Activated naive CD4-positive, alpha-beta T cell treated with anti-CD3 and anti-CD28 coated beads, Interleukin-2, amount 50 U/mL, for 16 hours (primary cell): Measurements from ENCODE around the gene FRAS1.
"Not testable (repeated sequence)": the region's sequence is repeated elsewhere in the genome, so short reads cannot be mapped to it uniquely, and the experiment has no call there.

ENCODE experiments used
- DNase-seq: peaks from one replicate; pipeline ENCODE4 v3.0.0-alpha.2; 2020

The FRAS1 gene

DNA sequence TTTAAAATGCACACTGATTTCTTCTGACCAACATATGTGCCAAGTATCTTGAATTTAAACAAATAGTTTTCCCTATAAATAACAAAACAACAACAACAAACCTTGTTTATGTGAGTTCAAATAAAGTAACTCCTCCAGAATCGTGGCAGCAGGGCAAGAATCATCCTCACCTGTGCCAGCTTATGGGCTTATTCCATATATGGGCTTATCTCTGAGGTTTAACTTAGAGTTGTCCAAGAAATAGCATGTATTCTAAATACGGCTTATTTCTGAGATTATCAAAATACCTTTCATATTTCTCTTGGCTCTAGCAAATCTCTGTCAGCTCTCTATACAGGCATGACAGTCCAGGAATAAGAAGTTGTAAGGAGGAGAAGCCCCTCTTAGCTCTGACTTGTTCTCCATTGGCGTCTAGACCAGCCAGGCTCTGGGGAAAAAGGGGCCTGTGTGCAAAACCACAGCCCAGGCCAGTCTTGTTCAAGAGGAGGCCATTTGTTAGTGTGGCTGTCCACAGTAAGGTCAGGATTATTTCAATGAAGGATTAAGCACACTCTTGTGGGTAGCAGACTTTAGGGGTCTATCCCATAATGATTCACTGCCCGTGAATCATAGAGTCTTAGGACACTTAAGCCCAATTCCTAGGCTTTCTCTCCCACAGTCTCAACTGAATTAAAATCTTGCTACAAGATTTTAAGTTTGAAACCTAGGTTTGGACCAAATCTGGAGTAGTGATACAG, 63.2 kb downstream of the FRAS1 start:
- DNase-seq: no peak

DNA sequence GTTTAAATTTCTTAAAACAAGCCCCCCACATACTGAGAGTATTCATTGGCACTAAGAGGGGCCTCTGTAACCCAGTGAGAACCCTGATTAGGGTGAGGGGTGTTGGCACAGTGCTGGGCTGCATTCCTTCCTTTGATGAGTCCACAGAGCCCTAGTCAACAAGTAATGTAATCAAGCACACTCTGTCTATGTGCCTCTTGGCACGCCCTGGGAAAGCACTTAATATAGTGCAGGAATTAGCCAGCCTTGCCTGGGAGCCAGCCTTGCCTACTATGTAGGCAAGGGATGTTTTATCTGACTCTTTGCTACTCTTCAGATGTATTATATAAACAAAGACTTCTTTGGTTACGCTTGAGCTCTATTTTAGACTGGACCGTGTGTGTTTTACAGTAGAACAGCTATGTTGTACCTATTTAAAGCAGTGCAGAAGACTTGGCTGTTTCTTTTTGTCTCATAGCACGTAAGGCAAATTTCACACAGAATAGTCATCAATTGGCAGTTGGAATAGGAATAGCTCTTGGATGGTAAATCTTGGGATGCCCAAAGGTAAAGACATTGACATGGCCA, 64.3 kb downstream of the FRAS1 start:
- no peak for DNase-seq

DNA sequence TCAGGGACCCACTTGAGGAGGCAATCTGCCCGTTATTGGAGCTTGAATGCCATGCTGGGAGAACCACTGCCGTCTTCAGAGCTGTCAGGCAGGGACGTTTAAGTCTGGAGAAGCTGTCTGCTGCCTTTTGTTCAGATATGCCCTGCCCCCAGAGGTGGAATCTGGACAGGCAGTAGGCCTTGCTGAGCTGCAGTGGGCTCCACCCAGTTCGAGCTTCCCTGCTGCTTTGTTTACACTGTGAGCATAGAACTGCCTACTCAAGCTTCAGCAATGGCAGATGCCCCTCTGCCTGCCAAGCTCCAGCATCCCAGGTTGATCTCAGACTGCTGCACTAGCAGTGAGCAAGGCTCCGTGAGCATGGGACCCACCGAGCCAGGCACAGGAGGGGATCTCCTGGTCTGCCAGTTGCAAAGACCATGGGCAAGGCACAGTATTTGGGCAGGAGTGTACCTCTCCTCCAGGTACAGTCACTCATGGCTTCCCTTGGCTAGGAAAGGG, 68.8 kb downstream of the FRAS1 start:
- not testable (repeated sequence) for DNase-seq

DNA sequence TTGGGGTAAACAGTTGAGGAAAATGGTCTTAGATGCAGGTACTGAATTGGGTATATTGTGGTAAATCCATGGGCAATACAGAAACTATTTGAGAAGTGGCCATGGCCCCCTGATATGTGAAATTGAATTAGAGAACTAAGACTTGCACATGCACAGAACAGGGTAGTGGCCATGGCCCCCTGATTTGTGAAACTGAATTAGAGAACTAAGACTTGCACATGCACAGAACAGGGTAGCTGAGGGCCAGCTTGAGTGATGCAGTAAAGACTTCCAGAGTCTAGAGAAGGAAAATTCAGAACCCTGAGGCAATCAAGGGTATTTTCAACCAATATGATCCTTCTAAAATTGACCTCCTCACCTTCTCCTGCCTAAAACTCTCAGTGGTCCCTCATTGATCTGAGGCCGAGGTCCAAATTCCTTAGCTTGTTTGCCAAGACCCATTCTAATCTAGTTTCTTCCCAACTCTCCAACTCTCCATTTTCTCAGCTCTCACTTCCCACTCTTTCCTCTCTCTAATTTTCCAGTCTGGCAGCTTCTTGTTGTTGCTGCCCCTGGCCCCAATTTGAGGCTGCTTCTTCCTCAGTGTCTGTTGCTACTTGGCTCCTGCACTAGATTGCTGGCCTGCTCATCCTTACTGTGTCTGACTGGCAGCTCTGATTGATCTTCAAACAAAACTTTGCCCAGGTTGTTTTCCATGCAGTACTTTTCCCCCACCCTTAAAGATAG, 72.4 kb downstream of the FRAS1 start:
- no peak for DNase-seq

DNA sequence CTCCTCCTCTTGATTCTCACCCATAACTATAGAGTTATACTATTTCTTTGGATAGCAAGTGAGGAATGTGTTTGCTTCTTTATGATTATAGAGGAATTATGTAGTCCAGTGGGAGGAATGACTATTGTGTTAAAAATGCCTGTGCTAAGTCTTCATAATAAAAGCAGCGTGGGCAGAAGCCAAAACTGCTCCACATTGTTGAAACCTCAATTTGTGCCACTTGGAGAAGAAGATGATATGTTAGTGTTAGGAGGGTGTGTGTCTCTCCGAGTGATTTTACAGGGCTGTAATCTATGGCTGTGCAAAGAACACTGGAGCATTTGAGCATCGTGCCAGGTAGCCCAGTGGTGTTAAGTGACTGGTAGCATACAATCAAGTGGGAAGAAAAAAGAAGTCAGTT, 74.3 kb downstream of the FRAS1 start:
- DNase-seq: no peak

DNA sequence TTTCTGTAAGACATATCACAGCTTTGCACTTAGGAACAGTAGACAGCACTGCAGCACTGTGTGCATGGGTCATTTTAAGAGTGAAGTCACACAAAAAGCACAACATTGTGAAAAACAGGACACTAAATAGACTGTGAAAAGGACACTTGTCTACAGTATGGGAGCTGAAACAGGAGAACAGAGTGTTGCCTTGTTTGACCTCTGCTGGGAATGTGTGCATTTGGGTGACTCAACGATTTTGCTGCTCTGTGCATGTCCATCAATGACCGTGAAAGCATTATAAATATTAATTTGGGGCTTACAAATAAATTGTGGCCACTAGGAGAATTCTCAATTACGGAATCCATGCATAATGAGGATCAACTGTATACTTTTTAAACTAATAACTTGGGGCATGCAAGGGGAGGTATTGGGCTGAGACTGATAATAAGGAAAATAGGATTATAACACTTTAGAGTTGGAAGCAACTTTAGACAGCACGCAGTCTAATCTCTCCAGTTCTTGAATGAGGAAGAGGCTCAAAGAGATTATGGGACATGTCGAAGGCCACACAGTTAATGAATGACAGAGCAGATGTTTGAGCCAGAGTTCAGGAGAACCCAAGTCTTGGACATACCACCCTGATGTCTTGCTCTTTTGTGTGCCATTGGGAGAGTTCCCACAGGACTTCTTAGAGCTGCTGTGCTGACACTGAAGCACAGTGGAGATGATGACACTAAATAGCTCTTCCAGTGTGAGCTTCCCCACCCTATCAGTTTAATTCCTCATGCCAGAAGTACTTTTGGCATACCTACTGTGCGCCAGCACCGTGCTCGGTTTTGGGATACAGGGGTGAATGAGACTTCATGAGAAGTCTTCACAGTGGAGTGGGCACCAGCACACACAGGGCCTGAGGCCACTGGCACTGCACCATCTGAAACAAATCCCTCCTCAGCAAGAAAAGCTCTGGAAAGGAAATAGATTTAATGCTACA, 79.3 kb downstream of the FRAS1 start:
- no peak for DNase-seq

DNA sequence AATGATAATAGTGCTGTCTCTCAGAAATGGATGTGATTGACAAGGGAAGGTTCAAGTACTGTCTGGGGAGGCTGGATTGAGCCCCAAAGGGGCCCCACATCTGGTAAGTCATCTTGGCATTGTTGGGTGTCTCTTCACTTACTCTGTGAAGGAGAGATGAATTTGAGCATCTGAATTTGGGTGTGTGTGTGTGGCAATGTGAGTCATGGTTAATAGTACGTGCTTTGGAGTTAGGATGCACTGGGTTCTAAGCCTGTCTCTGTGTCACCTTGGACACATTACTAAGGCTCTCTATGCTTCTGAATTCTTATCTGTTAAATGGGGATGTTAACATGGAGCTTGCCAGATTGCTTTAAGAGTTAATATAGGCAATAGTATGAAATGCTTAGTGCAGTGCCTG, 80.4 kb downstream of the FRAS1 start:
- DNase-seq: no peak

DNA sequence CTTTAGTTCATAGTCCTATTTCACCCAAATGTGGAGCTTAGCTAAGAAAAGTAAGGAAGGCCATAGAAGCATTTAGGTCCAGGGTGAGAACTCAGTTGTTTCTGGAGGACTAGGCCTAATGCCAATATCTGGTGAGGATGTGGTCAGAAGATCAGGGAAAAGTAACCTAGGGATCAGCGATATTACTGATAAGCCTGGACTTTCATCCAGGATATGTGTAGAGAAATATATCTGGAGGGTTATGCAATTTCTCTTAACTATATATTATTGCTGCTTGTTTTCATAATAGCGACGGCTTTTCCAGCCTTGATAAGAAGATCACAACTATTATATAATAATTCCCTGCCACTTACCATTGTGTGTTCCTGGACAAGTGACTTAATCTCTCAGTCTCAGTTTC, 81.1 kb downstream of the FRAS1 start:
- DNase-seq: no peak

DNA sequence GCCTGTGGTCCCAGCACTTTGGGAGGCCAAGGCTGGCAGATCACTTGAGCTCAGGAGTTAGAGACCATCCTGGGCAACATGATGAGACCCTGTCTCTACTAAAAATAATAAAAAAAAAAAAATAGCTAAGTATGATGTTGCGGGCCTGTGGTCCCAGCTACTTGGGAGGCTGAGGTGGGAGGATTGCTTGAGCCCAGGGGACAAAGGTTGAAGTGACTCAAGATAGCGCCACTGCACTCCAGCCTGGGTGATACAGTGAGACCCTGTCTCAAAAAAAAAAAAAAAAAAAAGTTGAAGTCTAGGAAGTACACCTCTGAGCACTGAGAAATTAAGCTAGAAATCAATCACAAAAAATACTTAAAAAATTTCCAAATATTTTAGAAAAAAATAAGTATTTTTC, 86.5 kb downstream of the FRAS1 start:
- no peak for DNase-seq

DNA sequence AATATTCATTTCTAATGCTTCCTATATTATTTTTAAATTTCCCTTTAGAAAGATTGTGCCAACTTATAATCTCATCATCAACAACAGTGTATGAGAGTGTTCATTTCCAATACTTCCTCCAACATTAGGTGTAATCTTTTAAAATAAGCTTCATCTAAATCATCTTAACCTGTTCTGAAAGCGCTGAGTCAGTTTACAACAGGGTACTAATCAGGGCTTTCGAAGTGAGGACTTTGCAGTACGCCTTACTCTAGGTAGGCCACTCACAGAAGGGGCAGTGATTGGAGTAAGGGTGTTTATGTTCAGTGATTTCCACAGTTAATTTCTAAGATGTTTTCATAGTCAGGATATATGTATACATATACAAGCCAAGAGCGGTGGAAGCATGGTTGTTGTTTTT, 87.9 kb downstream of the FRAS1 start:
- no peak for DNase-seq

DNA sequence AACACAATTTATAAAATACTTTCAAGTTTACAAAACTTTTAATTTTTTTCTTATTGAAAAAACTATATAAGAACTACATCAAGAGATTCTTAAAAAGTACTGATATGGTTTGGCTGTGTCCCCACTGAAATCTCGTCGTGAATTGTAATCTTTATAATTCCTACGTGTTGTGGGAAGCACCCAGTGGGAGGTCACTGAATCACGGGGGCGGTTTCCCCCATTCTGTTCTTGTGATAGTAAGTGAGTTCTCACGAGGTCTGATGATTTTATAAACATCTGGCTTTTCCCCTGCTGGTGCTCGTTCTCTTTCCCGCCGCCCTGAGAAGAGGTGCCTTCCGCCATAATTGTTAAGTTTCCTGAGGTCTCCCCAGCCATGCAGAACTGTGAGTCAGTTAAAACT, 88.5 kb downstream of the FRAS1 start:
- DNase-seq: no peak

DNA sequence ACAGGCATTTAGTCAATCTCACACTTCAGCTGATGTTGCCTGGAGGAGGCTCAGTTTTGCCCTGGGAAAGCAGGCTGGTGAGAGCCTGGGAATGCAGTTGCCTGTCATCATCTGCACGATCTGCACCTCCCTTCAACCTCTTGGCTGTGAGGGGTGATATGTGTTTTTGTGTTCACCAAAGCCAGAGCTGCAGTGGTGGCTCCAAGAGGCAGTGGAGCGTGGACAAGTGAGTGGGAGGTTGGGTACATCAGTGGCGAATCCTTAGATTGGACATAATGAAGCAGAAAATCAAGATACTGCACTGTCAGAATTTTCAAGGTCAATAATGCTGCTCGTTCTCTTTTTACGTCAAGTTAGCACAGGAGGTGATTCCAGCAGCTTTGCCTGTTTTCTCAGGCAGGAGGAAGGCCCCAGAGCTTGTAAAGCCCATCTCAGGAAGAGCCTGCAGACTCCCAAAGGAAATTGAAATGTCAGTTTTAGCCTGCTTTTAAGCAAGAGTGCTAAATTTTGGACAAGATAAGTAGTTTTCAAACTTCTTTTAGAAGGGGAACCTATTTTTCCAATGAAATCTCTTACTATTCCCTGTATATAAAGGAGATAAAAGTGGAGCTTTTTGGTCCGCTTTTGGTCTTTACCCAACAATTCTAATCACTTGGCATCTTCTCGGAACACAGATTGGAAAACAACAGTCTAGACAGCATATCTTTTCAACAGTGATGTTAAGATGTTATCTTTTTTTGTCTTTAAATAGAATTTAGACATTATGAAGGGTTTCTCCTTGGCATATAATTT, 92.8 kb downstream of the FRAS1 start:
- DNase-seq: no peak

DNA sequence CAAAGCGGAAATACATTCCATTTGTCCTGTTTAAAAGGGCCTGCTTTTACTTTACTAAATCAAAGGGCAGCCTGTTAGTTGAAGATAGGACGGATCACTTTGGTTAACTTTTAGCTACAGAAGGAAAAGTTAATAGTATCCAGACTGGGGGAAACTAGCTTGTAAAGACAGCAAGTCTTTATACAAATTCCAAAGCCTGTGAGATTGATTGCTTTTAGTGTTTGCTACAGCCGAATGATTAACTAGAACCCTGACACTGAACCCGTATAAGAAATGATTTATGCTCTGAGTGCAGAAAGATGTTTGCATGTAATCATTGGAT, 93.4 kb downstream of the FRAS1 start:
- no peak for DNase-seq

DNA sequence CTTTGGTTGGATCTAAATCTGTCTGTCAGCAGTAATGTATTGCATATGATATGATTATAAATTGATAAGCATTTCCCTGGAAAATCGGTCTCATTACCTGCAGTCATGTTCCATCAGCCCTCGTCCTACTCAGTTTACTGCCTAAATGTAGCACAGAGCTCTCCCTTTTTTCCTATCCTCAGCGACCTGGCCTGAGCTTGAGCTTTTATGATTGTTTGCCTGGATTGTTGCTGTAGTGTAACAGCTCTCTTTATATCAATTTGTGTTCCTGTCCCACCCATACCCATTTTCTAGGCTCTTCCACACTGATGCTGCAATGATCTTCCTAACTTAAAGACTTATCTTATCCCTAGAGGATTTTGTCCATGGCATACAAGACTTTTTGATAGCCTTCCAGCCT, 95.7 kb downstream of the FRAS1 start:
- no peak for DNase-seq

DNA sequence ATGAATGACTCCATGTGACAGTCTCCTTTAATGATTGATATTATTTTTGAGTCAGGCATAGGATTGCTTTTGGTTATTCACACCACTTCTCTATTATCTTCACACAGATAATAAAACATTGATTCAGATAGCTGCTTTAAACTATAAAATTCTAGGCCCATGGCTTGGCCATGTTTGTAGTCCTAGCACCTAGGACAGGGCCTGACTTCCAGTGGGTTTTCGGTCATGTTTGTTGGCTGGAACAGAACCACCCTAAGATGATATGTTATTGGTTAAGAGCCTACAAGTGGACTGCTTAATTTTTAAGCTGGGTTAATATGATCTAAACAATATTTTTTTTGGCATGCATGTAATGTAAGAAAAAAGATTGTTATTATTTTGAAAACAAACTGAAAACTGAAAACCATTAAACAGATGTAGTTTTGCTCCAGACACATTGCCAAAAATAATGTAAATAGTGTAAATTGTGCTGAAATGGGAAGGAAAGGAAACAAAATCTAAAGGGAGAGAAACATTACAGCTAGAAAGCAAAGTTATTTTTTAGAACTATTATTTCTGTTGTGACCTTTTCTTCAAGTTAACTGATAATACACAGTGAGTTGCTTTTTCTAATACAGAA, 98.0 kb downstream of the FRAS1 start:
- DNase-seq: no peak

DNA sequence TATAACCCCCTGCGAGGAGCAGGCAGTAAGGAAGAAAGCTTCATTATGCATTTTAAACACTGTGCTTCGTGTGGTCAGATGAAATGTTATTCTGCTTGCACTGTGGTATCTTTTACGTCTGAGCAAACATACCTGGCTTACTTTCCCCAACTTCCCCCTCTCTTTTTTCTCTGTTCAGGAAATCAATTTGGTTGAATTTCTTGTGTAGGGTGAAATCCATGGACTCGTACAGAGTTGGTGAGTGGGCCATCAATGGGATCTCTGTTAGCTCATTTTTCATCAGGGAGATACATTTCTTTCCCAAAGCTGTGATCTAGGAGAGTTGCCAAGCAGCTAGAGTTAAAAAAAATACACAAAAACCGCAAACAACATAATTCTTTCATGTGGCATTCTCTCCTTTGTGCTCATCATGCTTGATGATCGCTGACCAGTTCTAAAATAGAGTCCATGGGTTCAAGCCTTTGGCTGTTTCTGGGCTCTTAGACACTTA, 98.5 kb downstream of the FRAS1 start:
- no peak for DNase-seq

DNA sequence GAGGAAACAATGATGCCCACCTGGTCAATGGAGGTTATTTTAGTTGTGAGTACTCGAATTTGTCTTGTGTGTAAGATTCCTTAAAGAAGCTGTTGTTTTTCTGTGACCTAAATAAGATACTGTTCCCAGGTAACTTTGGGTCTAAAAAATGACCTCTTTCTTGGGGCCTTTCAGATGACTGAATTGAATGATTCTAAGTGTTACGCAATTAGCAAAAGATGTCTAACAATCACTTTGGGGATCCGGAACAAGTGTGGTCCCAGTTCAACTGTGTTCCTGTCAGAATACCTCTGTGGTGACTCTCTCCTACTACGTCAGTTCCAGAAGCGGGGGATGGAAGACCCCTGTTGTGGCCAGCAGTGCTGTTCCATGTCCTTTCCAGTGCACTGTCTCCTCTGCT, 99.4 kb downstream of the FRAS1 start:
- DNase-seq: no peak

DNA sequence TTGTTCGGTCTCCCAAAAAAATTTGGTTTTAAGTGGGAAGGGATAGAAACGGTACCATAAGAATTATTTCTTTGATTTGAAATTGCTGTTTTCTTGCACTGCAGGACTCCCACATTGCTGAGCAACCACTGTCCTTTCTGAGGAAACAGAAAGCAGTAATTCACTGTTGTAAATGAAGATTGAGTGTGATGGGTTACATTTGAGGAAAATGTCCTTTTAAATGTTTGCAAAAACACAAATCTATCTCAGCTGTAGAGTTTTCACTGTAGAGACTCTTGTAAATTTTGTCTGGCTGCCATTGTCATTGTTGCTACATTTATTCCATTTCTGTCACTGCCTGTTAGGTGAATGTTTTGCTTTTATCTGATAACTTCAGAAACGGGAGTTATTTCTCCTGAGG, 105.2 kb downstream of the FRAS1 start:
- DNase-seq: no peak

DNA sequence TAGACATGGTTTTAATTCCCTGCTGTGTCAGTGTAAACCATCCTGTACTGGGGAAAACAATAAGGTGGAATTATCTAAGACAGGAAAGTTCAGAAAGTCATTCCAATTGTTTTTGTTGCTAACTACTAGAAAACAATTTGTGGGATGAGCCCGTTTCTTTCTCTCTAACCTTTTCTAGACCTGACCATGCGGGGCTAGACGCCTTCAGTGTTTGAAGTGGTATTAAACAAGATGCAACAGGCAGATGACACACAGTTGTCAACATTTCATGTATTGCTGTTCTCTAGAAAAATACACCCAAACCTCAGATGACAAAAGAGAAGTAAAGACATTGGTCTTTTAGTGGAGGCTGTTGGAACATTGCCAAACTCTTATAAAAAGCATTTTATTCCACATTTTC, 105.7 kb downstream of the FRAS1 start:
- no peak for DNase-seq

DNA sequence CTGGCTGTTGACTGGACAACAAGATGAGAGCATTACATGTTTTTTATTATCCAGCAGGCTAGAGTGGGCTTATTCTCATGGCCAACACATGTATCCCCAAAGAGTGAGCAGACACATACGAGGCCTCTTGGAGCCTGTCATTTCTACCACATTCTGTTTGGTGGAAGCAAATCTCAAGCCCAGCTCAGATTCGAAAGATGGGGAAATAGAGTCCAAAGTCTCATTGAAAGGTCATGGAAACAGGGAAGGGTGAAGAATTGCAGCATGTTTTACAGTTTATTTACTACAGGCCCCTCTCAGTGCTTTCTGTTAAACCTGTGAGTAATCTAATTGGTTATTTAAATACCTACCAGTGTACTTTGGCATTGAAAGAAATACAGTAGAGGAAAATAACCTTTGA, 108.6 kb downstream of the FRAS1 start:
- DNase-seq: no peak

DNA sequence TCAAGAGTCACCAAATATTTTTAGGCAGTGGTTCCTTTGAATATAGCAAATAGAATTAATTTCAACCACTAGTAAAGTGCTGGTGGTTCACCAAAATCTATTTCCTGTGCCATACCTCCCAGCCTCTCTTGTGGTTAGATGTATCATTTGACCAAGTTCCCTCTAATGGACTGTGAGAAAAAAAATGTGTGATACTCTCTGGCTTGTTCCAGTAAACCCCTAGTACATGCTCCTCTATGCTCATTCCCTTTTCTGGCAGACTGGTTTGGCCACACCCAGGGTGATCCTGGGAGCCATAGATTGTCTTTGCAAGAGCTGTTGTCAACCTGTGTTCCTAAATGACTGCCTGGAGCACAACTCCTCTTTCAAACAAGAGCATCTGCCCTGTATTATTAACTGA, 109.5 kb downstream of the FRAS1 start:
- no peak for DNase-seq

DNA sequence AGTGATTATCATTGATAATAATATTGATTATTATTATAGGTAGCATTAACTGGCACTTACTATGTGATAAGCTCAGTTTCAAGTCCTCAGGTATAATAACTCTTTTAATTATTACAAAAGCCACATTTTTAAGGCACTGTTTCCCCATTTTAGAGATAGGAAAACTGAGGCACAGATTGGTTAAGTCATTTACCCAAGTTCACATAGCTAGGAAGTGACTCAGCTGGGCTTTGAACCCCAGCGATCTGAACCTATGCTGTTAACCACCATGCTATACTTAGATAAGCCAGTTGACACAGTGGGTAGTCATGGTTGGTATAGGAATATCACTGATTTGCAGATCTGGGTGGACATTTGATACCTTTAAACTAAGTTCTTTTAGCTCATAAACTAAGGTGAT, 110.4 kb downstream of the FRAS1 start:
- no peak for DNase-seq
